GM18951 (cell line): ENCODE data around the gene USP21.

Source experiments
- POLR2A ChIP-seq: IDR thresholded peaks from 4 replicates; pipeline ENCODE4 v1.6.1; 2011; ENCODE audit warnings: mild to moderate bottlenecking; ENCODE audit not compliant: insufficient read length, insufficient read depth; ENCODE audit errors: extremely low read depth
- in situ Hi-C: fragments of 300-500 bp; cut with MboI; formaldehyde crosslinking; loops from one replicate; pipeline ENCODE4 v1.12.0; 2022; ENCODE audit warnings: low sequenced_read_pairs, mixed read lengths, inconsistent platforms; ENCODE audit not compliant: unreplicated experiment

The USP21 gene

GRCh38 chr1:161166669-161167548 is 7.6 kb downstream of the USP21 start:
- in situ Hi-C loops = no loop called here
- TF ChIP-seq POLR2A = no peak

- in situ Hi-C loops = no loop called here
- no peak for TF ChIP-seq POLR2A
Measured at GRCh38 chr1:161168906-161169305, 9.6 kb downstream of the USP21 start.

GRCh38 chr1:161171191-161171590 is 11.9 kb downstream of the USP21 start:
- in situ Hi-C loops = no loop called here
- TF ChIP-seq POLR2A = no peak

GRCh38 chr1:161171696-161172095 is 12.4 kb downstream of the USP21 start:
- in situ Hi-C loops = no loop called here
- TF ChIP-seq POLR2A = no peak

GRCh38 chr1:161172349-161172748 is 13.0 kb downstream of the USP21 start:
- TF ChIP-seq POLR2A = no peak
- in situ Hi-C loops = no loop called here

- no peak for TF ChIP-seq POLR2A
- in situ Hi-C loops = no loop called here
Measured at GRCh38 chr1:161172776-161173376, 13.6 kb downstream of the USP21 start.

- no peak for TF ChIP-seq POLR2A
- in situ Hi-C loops = no loop called here
Measured at GRCh38 chr1:161173711-161174110, 14.4 kb downstream of the USP21 start.

GRCh38 chr1:161174911-161175310 is 15.6 kb downstream of the USP21 start:
- in situ Hi-C loops = no loop called here
- no peak for TF ChIP-seq POLR2A

GRCh38 chr1:161175771-161176453 is 16.6 kb downstream of the USP21 start:
- in situ Hi-C loops = no loop called here
- no peak for TF ChIP-seq POLR2A

GRCh38 chr1:161176468-161177111 is 17.3 kb downstream of the USP21 start:
- in situ Hi-C loops = no loop called here
- no peak for TF ChIP-seq POLR2A

- in situ Hi-C loops = no loop called here
- TF ChIP-seq POLR2A = peak; percentile 91
Measured at GRCh38 chr1:161177112-161177935, 18.0 kb downstream of the USP21 start, which contains the start of gene B4GALT3. TSS of gene B4GALT3 (minus strand) at chr1:161177507. CDS start at chr1:161176060, 1,447 bp downstream.

GRCh38 chr1:161177936-161178244 is 18.6 kb downstream of the USP21 start:
- in situ Hi-C loops = no loop called here
- TF ChIP-seq POLR2A = no peak
